Heart right ventricle (tissue), 16 donors: Measurements from ENCODE around the gene SBF2. TPM values are rescaled to one million over a fixed set of nuclear protein-coding genes. Genes with fewer than 3 reads are reported as not detected.
"Not testable (repeated sequence)": the region's sequence is repeated elsewhere in the genome, so short reads cannot be mapped to it uniquely, and the experiment has no call there.

Experiments used
- ATAC-seq, 8 donors: fragments of 200-7000 bp; cut with Tn5 transposase; one replicate each; pipeline ENCODE4 v1.9.1; 2020; ENCODE audit warnings: mild to moderate bottlenecking in 8 of 8, moderate library complexity in 8 of 8, moderate number of reproducible peaks in 1 of 8
- DNase-seq, 2 donors: peaks; one replicate each; pipeline ENCODE4 v3.0.0-alpha.2; 2020
- H3K27ac ChIP-seq, 10 donors: fragments of 200-600 bp; sonication (generic) in 2 of 10; one replicate each; pipeline versions ENCODE4 v1.5.0 to v1.8.0; 2020 to 2022; ENCODE audit warnings: mild to moderate bottlenecking in 3 of 10
- H3K27me3 ChIP-seq, 7 donors: fragments of 200-600 bp; one replicate each; pipeline ENCODE4 v1.8.0; 2021 to 2022; ENCODE audit warnings: mild to moderate bottlenecking in 2 of 7
- H3K36me3 ChIP-seq, 9 donors: fragments of 200-600 bp; sonication (generic) in 1 of 9; one replicate each; pipeline versions ENCODE4 v1.5.0 to v1.8.0; 2020 to 2022; ENCODE audit warnings: mild to moderate bottlenecking in 2 of 9
- H3K4me1 ChIP-seq, 9 donors: fragments of 200-600 bp; sonication (generic) in 1 of 9; one replicate each; pipeline versions ENCODE4 v1.5.0 to v1.8.0; 2020 to 2022; ENCODE audit warnings: mild to moderate bottlenecking in 4 of 9
- H3K4me3 ChIP-seq, 10 donors: fragments of 200-600 bp; sonication (generic) in 2 of 10; one replicate each; pipeline versions ENCODE4 v1.5.0 to v1.8.0; 2020 to 2022; ENCODE audit warnings: mild to moderate bottlenecking in 7 of 10, moderate library complexity in 2 of 10
- H3K9me3 ChIP-seq, 11 donors: fragments of 200-600 bp in 10 of 11; sonication (generic) in 2 of 11; one replicate each; pipeline versions ENCODE4 v1.5.0 to v1.8.0; 2013 to 2022; ENCODE audit warnings: mild to moderate bottlenecking in 2 of 11, control low read depth in 1 of 11, moderate library complexity in 1 of 11
- WGBS, 2 donors: extraction: QIAGEN DNeasy Blood & Tissue Kit; methylation state at CpG; one replicate each; pipeline ENCODE4 v1.1.7; 2013; ENCODE audit warnings: inconsistent platforms in 1 of 2; 5-methylcytosine and 5-hydroxymethylcytosine counted together
- intact Hi-C, 10 donors: fragments of 100-400 bp; cut with DNase I; formaldehyde crosslinking; loops; one replicate each; pipeline versions ENCODE4 v1.11.1 to v1.14.2; 2022
- polyA plus RNA-seq, 2 donors: library from polyadenylated mRNA; stranded (reverse); fragments of 200-250 nt; gene quantifications; one replicate each; pipeline ENCODE4 v1.2.3, GENCODE V29; 2013
- total RNA-seq, 10 donors: library from RNA; stranded (reverse); fragmentation: NEBNext Ultra II Directional in 3 of 10; extraction: Animal tissue kit (Norgen Biotek cat#: 25700) in 3 of 10; gene quantifications; one replicate each; pipeline versions ENCODE4 v1.2.1 to v1.2.4, GENCODE V29; 2021 to 2023
- TF ChIP-seq, protein P1 (sequence below), 9 donors: fragments of 200-600 bp; sonication (generic) in 2 of 9; IDR thresholded peaks; one replicate each; pipeline versions ENCODE4 v1.5.0 to v1.8.0; 2021 to 2022; ENCODE audit warnings: antibody characterized with exemption in 9 of 9, mild to moderate bottlenecking in 5 of 9, moderate library complexity in 1 of 9
- donor health status: Arrhythmogenic right ventricular cardiomyopathy.
- donor health status: ischemic (EF 13 %, LVEDD 7.1; RV severe dilation, severe dysfunction).
- donor health status: healthy with polysubstance abuse.
- donor health status: DM: no; HTN: yes; CAD: no.
- donor health status: DM: no; HTN: no; CAD: no.
- donor health status: ischemic (EF 25% LVEDD 6.9; RV normal size, moderate dysfunction).
- donor health status: ischemic (EF 25% LVEDD 5.7; RV mildly dilated, moderate dysfunction).
- donor health status: healthy.
- donor health status: DM: yes; HTN: yes; CAD: no.
- donor health status: Ischemic cardiomyopathy.
- donor health status: ischemic (EF 35%, LVEDD 5.7; RV mildly dilated, moderate dysfunction).
- donor health status: nonischemic (EF 11% LVEDD 7.7; RV severe dilation, severe dysfunction).
- donor health status: DM: yes; HTN: yes; CAD: no.
- donor health status: PGD.
- donor health status: ischemic (EF 29% LVEDD 5.4; RV normal size, mild dysfunction).
- donor health status: nonischemic (EF 23%, LVEDD 6.1; RV moderate dilation, normal function).

The SBF2 gene
- total and polyA plus RNA-seq, 12 donors = 8.9 to 27.1 (median 21.2) TPM

DNA sequence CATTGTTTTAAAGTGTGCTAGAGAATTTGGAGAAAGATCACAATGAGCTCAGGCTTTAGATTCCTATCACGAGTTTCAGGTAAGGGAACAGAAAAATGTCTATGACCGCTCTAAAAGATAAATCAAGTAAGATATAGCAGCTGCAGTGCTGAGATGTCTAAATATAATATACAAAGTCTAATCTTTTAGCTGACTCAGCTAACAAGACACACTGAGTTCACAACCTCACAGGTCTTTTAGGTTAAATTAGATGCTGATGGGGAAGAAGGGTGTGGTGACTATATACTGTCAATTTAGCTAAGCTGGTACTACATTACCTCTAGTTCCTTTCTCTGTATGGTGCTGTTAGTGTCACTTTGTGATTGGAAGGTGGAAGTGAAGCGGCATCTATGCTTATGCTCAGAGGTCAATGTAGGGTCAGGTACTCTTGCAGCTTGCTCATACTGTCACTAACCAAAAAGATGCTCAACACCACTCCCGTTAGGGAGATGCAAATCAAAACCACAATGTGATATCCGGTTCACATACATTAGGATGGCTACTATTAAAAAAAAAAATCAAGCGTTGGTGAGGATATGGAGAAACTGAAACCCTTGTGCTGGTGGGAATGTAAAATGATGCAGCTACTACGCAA is 346.7 kb downstream of the SBF2 start:
- H3K4me1 ChIP-seq = peaks cover 0 to 9% (median 0%) of the 10 kb centered on the region in 9 donors
- intact Hi-C loops = no loop called here
- DNase-seq (no peak), ATAC-seq (no peak)
- TF ChIP-seq, protein P1, sequence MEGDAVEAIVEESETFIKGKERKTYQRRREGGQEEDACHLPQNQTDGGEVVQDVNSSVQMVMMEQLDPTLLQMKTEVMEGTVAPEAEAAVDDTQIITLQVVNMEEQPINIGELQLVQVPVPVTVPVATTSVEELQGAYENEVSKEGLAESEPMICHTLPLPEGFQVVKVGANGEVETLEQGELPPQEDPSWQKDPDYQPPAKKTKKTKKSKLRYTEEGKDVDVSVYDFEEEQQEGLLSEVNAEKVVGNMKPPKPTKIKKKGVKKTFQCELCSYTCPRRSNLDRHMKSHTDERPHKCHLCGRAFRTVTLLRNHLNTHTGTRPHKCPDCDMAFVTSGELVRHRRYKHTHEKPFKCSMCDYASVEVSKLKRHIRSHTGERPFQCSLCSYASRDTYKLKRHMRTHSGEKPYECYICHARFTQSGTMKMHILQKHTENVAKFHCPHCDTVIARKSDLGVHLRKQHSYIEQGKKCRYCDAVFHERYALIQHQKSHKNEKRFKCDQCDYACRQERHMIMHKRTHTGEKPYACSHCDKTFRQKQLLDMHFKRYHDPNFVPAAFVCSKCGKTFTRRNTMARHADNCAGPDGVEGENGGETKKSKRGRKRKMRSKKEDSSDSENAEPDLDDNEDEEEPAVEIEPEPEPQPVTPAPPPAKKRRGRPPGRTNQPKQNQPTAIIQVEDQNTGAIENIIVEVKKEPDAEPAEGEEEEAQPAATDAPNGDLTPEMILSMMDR (IDR thresholded peaks at IDR 0.05) = no peak
- H3K9me3 ChIP-seq = peaks cover 0 to 20% (median 4%) of the 10 kb centered on the region in 11 donors
- peaks cover 0 to 10% (median 0%) of the 10 kb centered on the region in 9 donors for H3K36me3 ChIP-seq
- no peak overlapping the region for H3K27ac ChIP-seq
- 93 to 97% methylated on average over 7 of the region's 7 CpGs for WGBS, 2 donors
- no peak overlapping the region for H3K4me3 ChIP-seq
- H3K27me3 ChIP-seq = no peaks in the 10 kb centered on the region

DNA sequence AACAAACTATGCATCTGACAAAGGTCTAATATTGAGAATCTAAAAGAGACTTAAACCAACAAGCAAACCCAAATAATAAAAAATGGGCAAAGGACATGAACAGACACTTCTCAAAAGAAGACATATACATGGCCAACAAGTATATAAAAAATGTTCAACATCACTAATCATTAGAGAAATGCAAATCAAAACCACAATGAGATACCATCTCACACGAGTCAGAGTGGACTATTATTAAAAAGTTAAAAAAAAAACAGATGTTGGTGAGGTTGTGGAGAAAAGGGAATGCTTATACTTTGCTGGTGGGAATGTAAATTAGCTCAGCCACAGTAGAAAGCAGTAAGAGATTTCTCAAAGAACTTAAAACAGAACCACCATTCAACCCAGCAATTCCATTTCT is 348.3 kb downstream of the SBF2 start:
- intact Hi-C loops, DNase-seq, H3K27ac ChIP-seq, H3K4me1 ChIP-seq, H3K4me3 ChIP-seq, ATAC-seq, H3K27me3 ChIP-seq: not testable (repeated sequence)
- Histone ChIP-seq H3K36me3 (peaks cover 0 to 10% (median 0%) of the 10 kb centered on the region in 9 donors), H3K9me3 (peaks cover 0 to 20% (median 4%) of the 10 kb centered on the region in 11 donors)
- WGBS, 2 donors = 82 to 97% methylated on average over 1 of the region's 1 CpG

DNA sequence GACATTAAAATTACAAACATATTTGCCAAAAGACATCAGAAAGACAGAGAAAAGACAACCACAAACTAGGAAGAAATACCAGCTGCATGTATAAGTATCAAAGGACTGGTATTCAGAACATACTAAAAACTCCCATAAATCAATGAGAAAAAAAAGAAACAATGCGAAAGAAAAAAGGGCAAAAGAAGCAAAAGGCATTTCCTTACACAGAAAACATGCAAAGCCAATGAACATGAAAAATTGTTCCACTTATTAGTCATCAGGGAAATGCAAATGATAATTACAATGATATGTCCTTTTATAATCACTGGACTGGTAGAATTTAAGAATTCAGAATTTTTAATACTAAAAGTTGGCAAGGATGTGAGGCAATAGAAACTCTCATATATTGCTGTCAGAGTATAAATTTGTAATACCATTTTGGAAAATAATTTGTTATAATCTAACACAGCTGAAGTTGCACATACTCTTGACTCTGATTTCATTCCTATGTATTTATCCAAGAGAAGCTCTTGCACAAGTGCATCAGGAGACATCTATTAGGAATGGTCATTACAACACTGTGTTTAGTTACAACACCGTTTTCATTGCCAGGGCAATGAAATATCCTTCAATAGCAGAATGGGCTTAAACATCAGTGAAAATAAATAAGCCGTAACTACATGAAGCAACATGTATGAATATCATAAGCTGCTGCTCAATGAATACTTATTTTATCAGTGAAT is 350.5 kb downstream of the SBF2 start:
- Histone ChIP-seq H3K4me1 (no peaks in the 10 kb centered on the region), H3K27ac (no peak overlapping the region), H3K9me3 (peaks cover 0 to 20% (median 4%) of the 10 kb centered on the region in 11 donors), H3K36me3 (peaks cover 0 to 10% (median 0%) of the 10 kb centered on the region in 9 donors), H3K4me3 (no peak overlapping the region), H3K27me3 (no peaks in the 10 kb centered on the region)
- ATAC-seq (peak in 2 of 8 donors; percentile 58 to 83), DNase-seq (no peak)
- WGBS, 2 donors = 84 to 87% methylated on average over 3 of the region's 3 CpGs
- TF ChIP-seq, protein P1 (IDR thresholded peaks at IDR 0.05) = no peak
- intact Hi-C loops = no loop called here

DNA sequence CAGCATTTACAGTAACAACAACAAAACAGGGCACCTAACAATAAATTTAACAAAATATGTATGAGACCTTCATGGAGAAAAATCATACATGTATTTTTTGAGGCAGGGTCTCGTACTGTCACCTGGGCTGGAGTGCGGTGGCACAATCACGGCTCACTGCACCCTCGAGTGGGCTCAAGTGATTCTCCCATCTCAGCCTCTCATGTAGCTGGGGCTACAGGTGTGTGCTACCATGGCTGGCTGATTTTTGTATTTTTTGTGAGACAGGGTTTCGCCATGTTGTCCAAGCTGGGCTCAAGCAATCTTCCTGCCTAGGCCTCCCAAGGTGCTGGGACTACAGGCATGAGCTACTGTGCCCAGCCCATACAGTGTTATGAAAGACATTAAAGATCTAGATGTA is 352.0 kb downstream of the SBF2 start:
- no peaks in the 10 kb centered on the region for H3K4me1 ChIP-seq
- intact Hi-C loops = no loop called here
- H3K27ac ChIP-seq = no peak overlapping the region
- DNase-seq (no peak), ATAC-seq (no peak)
- peaks cover 0 to 10% (median 0%) of the 10 kb centered on the region in 9 donors for H3K36me3 ChIP-seq
- no peaks in the 10 kb centered on the region for H3K27me3 ChIP-seq
- H3K4me3 ChIP-seq = no peak overlapping the region
- TF ChIP-seq, protein P1 (IDR thresholded peaks at IDR 0.05) = no peak
- H3K9me3 ChIP-seq = peaks cover 0 to 20% (median 4%) of the 10 kb centered on the region in 11 donors
- WGBS, 2 donors = 98% methylated on average over 5 of the region's 5 CpGs

DNA sequence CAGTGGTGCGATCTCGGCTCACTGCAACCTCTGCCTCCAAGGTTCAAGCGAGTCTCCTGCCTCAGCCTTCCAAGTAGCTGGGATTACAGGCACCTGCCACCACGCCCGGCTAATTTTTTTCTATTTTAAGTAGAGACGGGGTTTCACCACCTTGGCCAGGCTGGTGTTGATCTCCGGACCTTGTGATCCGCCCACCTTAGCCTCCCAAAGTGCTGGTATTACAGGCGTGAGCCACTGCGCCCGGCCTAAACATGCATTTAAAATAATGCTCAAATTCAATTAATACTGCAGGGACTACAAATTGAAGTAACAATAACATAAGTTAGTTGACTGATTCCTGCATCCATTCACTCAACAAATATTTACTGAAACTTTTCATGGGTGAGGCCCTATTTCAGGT is 354.9 kb downstream of the SBF2 start:
- WGBS, 2 donors = 93 to 95% methylated on average over 11 of the region's 11 CpGs
- intact Hi-C loops, ATAC-seq: not testable (repeated sequence)

More for the DNA sequence above, 354.9 kb downstream of the SBF2 start:
- H3K4me3 ChIP-seq, H3K27ac ChIP-seq, H3K36me3 ChIP-seq, H3K4me1 ChIP-seq, H3K27me3 ChIP-seq, DNase-seq: not testable (repeated sequence)
- H3K9me3 ChIP-seq = peaks cover 0 to 20% (median 0%) of the 10 kb centered on the region in 11 donors
